HG03521 (cell line): ENCODE measurements around the gene LXN.

ENCODE experiments used
- ATAC-seq: cut with Tn5 transposase; IDR thresholded peaks from one replicate; pipeline ENCODE4 v1.9.1; 2021; ENCODE audit warnings: mild to moderate bottlenecking, moderate library complexity; ENCODE audit not compliant: unreplicated experiment

Gene LXN

DNA sequence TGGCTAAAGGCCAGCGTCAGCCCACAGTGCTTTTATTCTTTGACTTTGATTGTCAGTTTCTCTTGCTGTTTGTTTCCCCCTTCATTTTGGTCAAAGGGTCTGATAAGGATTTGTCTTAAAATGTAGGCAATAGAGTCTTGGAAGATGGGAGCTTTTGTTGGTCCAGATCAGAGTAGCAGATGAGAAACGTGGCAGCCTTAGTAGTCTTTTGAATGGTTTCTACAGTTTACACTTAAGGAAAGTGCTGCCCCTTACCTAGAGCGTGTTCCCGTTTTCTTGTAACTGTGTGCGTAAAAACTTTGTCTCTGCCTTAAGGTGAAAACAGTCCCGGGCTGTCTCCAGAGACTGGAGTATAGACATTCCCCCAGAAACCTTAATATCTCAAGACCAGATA lies 630 bp downstream of the LXN start:
- peak; percentile 2 for ATAC-seq

DNA sequence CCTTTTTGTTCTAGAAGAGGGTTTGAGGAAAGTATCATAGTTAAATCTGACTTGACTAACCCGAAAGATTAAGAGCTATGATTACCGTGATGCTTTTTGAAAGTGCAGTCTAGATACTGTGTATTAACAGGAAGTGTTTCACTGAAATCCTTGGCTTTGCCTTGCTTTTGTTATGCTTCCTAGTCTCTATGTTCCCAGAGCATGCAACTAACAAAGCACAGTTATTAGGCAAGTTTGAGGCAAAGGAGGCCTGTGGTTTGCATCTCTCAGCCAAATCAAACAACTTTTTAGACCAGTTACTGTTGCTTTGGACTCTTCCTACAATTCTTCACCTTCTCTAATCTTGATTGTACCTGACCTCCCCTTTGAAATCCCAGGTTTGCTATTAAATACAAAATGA lies 3.9 kb downstream of the LXN start:
- ATAC-seq, result no peak

DNA sequence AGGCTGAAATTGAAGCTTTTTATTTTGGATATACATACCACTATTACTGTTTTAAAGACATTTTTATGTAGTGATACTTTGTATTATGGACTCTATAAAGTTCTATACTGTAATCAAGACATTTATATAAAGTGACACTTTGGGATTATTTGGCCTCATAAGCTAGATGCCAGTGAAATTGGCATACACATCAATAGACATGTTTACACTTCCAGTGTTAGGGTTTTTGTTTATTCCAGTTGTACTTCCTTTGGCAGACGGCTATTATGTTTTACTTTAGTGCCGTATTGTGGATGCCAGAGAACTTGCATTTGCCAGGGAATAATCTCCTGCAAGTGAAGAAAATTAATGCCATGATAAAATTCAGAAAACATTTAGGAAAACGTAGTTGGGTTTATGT lies 6.0 kb downstream of the LXN start:
- ATAC-seq, result no peak

DNA sequence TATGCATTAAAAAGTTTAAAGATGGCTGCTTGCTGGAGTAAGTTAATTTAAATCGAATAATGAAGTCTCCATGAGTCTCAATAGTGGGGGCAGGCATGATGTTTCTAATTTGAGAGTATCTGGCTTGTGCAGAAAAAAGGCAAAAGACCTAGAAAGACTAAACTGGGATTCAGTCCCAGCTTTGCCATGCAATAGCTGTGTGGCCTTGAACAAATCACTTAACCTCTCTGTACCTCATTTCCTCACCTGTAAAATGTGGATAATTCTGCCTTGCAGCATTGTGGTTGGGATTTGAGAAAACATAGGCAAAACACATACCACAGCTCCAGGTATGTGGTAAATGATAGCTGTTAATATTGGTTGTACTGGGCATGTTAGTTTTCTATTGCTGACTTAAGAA lies 8.6 kb downstream of the LXN start:
- ATAC-seq, result no peak

DNA sequence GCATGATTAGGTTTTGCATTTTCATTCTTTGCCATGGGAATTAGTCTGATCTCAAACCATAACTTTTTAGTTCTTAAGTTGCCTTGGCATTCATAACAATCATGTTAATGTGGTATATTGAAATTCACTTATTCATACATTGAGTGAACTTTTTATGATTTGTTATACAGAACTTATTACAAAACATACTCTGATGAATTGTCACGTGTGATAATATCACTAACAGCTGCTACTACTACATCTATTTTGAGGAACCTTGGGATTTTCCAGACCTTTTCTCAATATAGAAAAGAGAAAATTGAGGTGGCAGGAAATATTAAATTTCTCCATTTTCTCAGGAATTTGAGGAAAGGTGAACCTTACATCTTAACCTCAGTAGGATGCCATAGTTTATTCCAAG lies 9.2 kb downstream of the LXN start:
- no peak for ATAC-seq

DNA sequence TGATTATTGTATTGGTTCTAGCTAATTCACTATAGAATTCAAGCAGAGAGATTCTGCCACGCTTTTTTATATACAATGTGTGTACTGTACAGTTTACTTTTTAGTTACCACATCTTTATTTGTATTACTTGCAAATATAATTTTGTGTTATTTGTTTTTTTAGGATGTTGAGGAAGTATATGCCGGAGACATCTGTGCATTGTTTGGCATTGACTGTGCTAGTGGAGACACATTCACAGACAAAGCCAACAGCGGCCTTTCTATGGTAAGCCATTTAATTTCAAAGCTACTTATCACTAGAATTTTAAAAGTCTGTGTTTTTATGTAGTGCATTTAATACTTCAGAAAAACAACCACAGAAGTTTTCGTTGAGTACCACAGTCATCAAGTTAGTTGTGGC lies 11.7 kb downstream of the LXN start:
- ATAC-seq, result no peak

DNA sequence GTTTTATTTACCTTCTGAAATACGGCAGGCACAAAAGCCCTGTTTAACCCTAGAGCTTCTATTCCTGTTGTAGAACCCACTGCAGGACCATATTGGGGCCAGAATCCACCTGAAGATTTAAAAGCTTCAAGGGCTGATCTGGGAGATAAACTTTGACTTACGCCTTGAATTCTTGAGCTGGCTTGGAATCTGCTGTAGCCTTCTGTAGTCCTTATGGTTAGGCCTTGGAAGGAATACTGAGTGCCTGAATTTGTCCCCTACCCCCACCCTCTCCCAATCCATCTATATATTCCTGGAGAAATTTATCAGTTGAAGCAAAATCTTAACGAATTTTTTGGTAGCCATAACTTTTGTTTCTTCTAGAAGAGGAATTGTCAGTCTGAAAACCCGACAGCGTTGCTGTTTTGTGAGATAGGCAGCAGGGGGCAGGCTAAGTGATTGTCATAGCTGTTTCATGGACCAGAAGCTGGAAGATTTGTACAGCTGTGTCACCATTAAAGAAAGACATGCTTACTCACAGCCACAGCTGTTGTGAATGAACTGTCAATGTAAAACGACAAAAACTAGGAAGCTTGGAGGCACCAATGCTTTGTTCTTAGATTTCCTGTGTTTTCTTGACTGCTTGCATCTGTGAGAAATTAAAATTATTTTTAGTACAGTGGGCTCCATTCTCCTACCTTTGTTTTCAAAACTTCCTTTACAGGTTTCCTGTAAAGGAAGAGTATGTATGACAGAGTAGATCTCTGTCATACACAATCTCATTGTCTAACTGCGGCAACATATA lies 12.8 kb downstream of the LXN start:
- peak; percentile 96 for ATAC-seq

DNA sequence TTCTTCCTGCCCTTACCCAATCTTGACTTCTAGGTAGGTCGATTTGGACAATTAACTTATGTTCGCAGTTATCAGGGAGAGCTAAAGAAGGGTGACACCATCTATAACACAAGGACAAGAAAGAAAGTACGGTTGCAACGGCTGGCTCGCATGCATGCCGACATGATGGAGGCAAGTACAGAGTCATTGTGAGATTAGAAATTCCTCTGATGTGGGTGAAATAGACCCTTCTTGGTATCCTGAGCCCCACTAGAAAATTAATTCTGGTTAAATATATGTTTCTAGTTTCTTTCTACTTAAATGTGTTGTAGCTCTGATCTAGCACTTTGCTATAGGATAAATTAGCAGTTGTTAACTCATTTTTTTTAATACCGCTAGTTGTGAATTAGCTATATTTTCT lies 13.6 kb downstream of the LXN start:
- ATAC-seq, result no peak

DNA sequence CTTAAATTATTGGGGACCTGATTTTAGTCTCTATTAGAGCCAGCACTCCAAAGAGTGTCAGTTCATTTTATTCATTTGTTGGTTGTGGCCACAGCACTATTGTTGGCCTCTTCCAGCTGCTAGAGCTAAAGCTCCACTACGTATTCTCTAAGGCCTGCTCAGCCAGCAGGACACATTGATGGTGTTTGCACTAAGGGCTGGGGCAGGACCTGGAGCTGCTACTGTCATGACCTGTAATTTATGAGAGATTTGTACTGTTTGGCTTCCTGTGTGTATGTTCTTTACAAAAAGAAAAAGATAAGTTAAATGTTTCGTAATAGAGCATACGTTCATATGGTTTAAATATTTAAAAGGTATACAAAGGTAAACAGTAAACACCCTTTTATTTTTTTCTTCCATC lies 20.0 kb downstream of the LXN start:
- no peak for ATAC-seq

DNA sequence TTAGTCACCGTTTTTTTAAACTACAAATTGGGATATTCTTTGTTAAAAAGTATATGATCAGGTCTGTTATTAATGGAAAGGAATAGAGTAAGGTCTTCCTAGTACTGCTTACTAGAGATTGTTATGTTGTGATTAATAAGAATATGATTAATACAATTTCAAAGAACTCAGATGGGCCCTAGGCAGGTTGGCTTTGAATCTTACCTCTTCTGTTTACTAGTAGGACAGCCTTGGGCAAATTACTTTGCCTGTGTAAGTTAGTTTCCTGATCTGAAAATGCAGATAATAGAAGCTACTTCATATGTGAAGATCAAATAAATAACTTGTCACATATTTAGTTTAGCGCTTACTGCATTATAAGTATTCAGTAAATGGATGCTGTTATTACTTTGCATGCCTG lies 21.3 kb downstream of the LXN start:
- ATAC-seq, result no peak

DNA sequence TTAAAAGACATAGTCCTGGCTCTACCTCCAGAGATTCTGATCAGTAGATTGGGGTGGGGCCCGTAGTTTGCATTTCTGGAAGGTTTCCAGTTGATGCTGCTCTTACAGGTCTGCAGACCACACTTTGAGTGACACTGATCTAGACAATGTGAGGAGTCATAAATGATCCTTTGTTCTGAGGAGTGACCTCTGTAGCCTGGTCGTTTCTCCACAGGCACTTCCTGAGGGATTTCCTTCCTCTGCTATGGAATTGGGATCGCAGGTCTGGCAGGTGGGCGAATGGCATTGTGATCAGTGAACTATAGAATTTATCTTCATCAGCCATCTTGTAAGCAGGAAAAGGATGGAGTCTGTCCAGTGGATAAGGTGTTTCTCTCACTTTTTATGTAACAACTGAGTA lies 22.7 kb downstream of the LXN start:
- ATAC-seq, result no peak

DNA sequence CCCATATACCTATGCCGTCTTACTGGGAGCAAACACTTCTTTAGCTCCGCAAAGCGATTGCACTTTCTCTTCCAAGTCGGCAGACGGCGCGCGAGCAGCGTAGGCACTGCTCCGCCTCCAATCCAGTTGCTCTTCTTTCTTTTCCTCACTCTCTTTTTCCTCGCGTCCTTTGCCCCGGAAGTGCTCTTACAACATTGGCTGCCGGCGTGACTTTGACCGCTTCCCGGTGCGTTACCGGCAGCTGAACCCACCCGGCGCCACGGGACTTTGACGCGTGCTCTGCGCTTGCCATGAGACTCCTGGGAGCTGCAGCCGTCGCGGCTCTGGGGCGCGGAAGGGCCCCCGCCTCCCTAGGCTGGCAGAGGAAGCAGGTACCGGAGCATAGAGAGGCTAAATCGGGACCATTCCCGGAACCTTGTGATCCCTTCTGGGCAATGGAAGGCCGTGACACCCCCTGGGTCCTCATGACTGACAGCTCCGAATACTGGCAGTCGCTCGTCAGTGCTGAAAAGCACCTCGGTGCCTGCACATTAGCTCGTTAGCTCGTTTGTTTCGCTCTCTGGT lies 28.0 kb downstream of the LXN start, which contains the start of gene GFM1:
Gene GFM1 (plus strand): TSS at position 183 of the 564 bp plus-strand sequence. CDS start 108 bp downstream, at position 291.
- ATAC-seq, result peak; percentile 98

DNA sequence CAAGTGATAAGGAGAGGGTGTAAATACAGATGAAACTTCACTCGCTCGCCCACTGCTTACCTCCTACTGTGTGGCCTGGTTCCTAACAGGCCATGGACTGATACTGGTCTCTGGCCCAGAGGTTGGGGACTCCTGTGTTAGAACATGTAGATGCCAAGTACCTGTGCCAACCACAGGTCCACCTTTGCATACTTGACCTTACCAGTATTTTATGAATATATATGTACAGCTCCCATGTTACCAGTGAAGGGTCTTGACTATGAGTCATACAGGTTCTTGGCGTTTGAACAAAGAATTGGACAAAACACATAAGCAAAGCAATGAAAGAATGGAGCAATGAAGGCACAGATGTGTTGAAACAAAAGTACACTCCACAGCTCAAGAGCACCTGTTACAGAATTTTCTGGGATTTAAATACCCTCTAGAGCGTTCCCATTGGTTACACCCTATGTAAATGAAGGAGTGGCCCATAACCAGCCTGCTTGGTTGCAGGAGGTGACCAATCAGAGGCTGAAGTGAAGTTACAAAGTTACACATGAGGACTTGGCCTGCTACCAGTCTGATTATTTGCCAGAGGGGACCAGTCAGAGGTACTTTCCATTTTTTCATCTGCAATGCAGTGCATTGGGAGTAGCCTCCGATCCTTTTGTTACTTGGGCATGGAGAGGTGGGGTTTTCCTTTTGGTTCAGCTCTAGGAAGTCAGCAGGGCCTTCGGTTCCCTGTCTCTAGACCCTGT lies 29.8 kb downstream of the LXN start:
- ATAC-seq, result no peak

DNA sequence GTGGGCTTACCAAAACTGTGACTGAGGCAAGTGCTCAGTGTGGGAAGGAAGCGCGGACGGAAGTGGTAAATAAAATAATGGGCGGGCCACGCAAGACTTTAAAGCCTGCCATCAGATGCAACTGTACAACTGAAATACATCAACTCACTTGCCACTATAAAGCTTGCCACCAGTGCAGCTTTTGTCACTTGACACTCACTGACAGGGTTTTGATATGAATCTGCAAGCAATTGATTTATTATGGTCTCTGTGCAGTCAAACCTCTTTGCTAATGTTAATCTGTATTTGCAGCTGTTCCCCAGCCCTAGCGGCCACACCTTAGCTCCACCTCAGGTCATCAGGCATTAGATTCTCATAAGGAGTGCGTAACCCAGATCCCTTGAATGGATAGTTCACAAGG lies 30.4 kb downstream of the LXN start:
- ATAC-seq, result no peak

DNA sequence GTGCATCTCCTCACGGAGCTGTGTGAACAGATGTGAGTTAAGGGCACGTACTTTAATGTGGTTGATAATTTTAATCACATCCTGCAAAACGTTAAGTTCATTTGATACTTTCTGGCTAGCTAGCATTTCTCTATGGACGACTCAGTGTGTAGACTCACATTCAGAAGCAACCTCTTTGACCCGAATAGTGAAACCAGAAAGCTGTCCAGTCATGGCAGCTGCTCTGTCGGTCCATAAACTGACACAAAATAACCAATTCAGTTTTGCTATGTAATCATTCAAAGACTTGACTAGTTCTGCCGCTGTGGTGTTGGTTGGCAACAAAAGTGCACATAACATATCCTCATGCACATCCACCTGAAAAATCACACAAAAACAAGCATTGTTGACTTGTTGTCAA lies 31.8 kb downstream of the LXN start:
- ATAC-seq, result no peak

DNA sequence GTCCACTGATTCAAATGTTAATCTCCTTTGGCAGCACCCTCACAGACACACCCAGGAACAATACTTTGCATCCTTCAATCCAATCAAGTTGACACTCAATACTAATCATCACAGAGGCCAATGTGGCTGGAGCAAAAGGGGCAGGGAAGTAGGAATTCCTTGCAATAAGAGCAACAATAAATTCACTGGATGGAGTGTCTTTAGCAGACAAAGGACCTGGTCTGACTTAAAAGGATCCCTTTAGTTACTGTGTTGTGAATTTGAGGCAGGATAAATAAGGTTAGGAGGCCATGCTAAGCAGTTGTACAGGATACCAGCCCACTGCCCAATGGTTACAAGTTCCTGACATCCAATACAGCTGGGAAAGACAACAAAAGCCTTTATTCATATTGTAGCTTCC lies 40.5 kb downstream of the LXN start:
- ATAC-seq, result no peak

DNA sequence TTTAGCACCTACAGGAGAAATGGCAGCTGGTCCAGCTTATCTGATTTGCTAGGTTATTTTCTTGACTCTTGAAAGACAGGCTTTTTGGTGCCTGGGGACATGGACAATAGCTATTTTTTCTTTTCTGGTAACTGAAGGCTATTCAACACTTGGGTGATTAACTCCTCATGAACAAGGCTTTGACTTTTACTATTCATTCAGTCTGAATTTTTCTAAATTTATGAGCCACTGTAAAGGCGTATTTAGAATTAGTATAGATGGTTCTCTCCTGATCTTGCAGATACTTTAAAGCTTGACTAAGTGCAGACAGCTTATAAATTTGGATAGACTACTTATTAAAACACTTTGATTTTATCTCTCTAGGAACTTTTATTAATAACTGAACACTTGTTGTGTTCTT lies 46.6 kb downstream of the LXN start:
- no peak for ATAC-seq

DNA sequence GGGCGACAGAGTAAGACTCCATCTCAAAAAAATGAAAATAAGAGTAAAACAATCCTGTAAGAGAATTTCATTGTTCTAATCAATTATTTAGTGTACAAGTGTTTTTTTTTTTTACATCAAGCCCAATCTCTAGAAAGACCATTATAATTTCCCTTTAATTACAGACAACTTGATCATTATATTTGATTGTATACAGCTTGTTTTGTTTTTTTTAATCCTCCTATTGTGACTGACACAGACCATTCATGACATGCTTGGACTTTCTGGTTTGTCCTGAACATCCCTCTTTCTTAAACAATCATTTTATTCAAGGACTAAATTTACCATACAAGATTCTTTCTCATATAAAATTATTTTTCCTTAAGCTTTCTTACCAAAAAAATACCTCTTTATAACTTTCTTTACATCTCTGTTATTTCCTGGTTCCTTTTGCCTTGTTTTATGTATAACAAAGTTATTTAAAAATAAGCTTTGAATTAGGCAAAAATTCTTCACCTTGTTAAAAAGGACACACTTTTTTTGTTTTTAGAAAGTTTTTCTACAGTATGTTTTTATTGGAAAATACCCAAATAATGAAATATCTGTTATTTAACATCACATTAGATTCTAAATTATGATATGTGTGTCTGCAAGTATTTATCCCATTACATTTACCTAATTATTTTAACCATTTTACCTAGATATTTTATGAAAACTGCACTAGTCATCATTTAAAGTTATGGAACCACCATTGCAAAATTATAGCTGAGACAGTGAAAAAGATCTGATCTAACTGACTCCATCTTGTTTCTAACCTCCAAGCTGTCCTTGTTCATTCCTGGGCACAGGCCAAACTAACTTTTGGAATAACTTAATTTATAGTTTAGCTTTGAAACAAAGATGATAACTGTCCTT lies 54.2 kb downstream of the LXN start:
- no peak for ATAC-seq
